ENCODE data around the gene DDIAS. TPM values are rescaled to one million over a fixed set of nuclear protein-coding genes. Genes with fewer than 3 reads are reported as not detected.
A peak's percentile ranks its signal among the peaks of the same experiment; 100 is the strongest.

DDIAS gene
- total and polyA plus RNA-seq, 11 donors, result 0.08 to 3.5 (median 0.58) TPM; not detected in 1

GRCh38 chr11:82924522-82925224, 23.1 kb downstream of the DDIAS start:
- WGBS, 4 donors, result 91 to 93% (median 92%) methylated on average over 5 of the region's 5 CpGs
- no peak for TF ChIP-seq POLR2A (IDR thresholded peaks at IDR 0.05)
- TF ChIP-seq, protein P1, sequence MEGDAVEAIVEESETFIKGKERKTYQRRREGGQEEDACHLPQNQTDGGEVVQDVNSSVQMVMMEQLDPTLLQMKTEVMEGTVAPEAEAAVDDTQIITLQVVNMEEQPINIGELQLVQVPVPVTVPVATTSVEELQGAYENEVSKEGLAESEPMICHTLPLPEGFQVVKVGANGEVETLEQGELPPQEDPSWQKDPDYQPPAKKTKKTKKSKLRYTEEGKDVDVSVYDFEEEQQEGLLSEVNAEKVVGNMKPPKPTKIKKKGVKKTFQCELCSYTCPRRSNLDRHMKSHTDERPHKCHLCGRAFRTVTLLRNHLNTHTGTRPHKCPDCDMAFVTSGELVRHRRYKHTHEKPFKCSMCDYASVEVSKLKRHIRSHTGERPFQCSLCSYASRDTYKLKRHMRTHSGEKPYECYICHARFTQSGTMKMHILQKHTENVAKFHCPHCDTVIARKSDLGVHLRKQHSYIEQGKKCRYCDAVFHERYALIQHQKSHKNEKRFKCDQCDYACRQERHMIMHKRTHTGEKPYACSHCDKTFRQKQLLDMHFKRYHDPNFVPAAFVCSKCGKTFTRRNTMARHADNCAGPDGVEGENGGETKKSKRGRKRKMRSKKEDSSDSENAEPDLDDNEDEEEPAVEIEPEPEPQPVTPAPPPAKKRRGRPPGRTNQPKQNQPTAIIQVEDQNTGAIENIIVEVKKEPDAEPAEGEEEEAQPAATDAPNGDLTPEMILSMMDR (IDR thresholded peaks at IDR 0.05), result no peak
- peaks cover 0 to 23% (median 0%) of the 10 kb centered on the region in 12 donors for H3K4me1 ChIP-seq
- H3K9me3 ChIP-seq, result no peaks in the 10 kb centered on the region
- ATAC-seq, result no peak
- no peaks in the 10 kb centered on the region for H3K36me3 ChIP-seq
- no peak for DNase-seq
- no peaks in the 10 kb centered on the region for H3K27me3 ChIP-seq
- no peak overlapping the region for H3K4me3 ChIP-seq
- intact Hi-C loops (cut with DNase I), result loop anchor here in 6 of 10 donors (5.0 to 10.0 kb wide), 5 partner anchors 57 to 233 kb away; partner anchors contain the start of genes RAB30 (in 3 of the 6) and PCF11 (in 1 of the 6)
- no peak overlapping the region for H3K27ac ChIP-seq

- no peak for TF ChIP-seq POLR2A (IDR thresholded peaks at IDR 0.05)
- TF ChIP-seq, protein P1 (IDR thresholded peaks at IDR 0.05), result peak; percentile 69 to 90 (median 86)
- Histone ChIP-seq H3K27me3 (no peaks in the 10 kb centered on the region), H3K4me1 (peaks cover 0 to 12% (median 0%) of the 10 kb centered on the region in 12 donors), H3K36me3 (no peaks in the 10 kb centered on the region), H3K9me3 (no peaks in the 10 kb centered on the region), H3K27ac (no peak overlapping the region), H3K4me3 (no peak overlapping the region)
- DNase-seq (no peak), ATAC-seq (peak in 2 of 4 donors; percentile 41 to 64)
- intact Hi-C loops (cut with DNase I), result loop anchor here in 6 of 10 donors (1.0 to 10.0 kb wide), 6 partner anchors 60 to 230 kb away; partner anchors contain the start of genes RAB30 (in 3 of the 6) and PCF11 (in 1 of the 6)
These were observed 25.8 kb downstream of the DDIAS start for GRCh38 chr11:82927264-82927880.

- Histone ChIP-seq H3K9me3 (no peaks in the 10 kb centered on the region), H3K27me3 (no peaks in the 10 kb centered on the region), H3K4me1 (no peaks in the 10 kb centered on the region), H3K36me3 (no peaks in the 10 kb centered on the region), H3K27ac (no peak overlapping the region), H3K4me3 (no peak overlapping the region)
- ATAC-seq (no peak), DNase-seq (no peak)
- TF ChIP-seq, protein P1 (IDR thresholded peaks at IDR 0.05), result no peak
- no peak for TF ChIP-seq POLR2A (IDR thresholded peaks at IDR 0.05)
- 96 to 97% (median 97%) methylated on average over 10 of the region's 10 CpGs for WGBS, 4 donors
- intact Hi-C loops (cut with DNase I), result loop anchor here in 6 of 10 donors (5.0 to 10.0 kb wide), 5 partner anchors 62 to 228 kb away; partner anchors contain the start of genes RAB30 (in 3 of the 6) and PCF11 (in 1 of the 6)
These were observed 27.6 kb downstream of the DDIAS start for GRCh38 chr11:82929121-82929520.

DNA sequence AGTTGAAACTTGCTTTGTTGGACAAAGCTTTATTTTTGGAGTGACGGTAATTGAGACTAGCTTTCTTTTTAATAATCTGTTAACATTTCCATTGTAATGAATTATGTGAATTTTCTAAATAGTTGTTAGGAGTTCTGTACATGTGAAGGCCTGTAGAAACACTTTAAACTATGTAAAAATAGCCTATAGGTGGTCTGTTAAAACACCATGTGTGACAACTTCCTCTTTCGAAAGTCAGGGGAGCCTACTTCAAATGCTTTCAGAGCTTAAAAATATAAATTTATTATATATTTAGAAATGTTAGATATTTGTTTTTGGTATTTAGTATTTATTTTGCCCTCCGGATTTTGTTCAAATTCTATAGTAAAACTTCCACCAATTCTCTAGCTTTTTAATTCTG, 28.7 kb downstream of the DDIAS start:
- TF ChIP-seq POLR2A (IDR thresholded peaks at IDR 0.05), result no peak
- TF ChIP-seq, protein P1 (IDR thresholded peaks at IDR 0.05), result no peak
- Histone ChIP-seq H3K9me3 (no peaks in the 10 kb centered on the region), H3K27me3 (no peaks in the 10 kb centered on the region), H3K4me1 (no peaks in the 10 kb centered on the region), H3K4me3 (no peak overlapping the region), H3K27ac (no peak overlapping the region), H3K36me3 (no peaks in the 10 kb centered on the region)
- ATAC-seq, result no peak
- intact Hi-C loops (cut with DNase I), result no loop called here
- WGBS, 4 donors, result 76 to 96% (median 87%) methylated on average over 3 of the region's 3 CpGs
- DNase-seq, result no peak

Data from heart left ventricle (tissue), 16 donors.